H1 (cell line): Measurements from ENCODE around the gene GIMAP7. TPM values are rescaled to one million over a fixed set of nuclear protein-coding genes. Genes with fewer than 3 reads are reported as not detected.

Experiments
- CTCF ChIA-PET: fragments of 300-600 bp; sonication (Branson Sonifier 250); formaldehyde crosslinking; loops from one replicate; lab custom pipeline; 2021; ENCODE audit not compliant: partially characterized antibody; lab: Charles Lee
- POLR2A ChIA-PET: fragments of 300-600 bp; sonication (Branson Sonifier 250); formaldehyde crosslinking; loops from one replicate; lab custom pipeline; 2021; ENCODE audit warnings: inconsistent platforms; ENCODE audit not compliant: partially characterized antibody; lab: Charles Lee
- DNase-seq, 2 experiments: peaks; one replicate each; pipeline versions ENCODE4 v3.0.0 to v3.0.0-alpha.2; 2010 to 2022; ENCODE audit warnings: low spot score in 2 of 2, low read depth in 1 of 2, mixed read lengths in 1 of 2
- FAIRE-seq: peaks from 2 replicates; lab custom pipeline; 2011; peaks lifted over from hg19 to GRCh38; lab: Jason Lieb, UNC
- H2AFZ ChIP-seq: 2 replicates; pipeline ENCODE4 v1.8.1; 2012; ENCODE audit warnings: low read length, inconsistent platforms
- H2AK5ac ChIP-seq: 2 replicates; pipeline ENCODE4 v1.6.1; 2013; ENCODE audit warnings: low read depth, low read length
- H2BK120ac ChIP-seq: replicated peaks from 2 replicates; pipeline ENCODE3; 2013; ENCODE audit warnings: low read depth, low read length, inconsistent platforms
- H2BK12ac ChIP-seq: 2 replicates; pipeline ENCODE4 v1.6.1; 2013; ENCODE audit warnings: low read depth, low read length
- H2BK15ac ChIP-seq: 2 replicates; pipeline ENCODE4 v1.6.1; 2013; ENCODE audit warnings: low read length
- H2BK20ac ChIP-seq: 2 replicates; pipeline ENCODE4 v1.6.1; 2013; ENCODE audit warnings: low read length
- H2BK5ac ChIP-seq: 2 replicates; pipeline ENCODE4 v1.6.1; 2013; ENCODE audit warnings: low read depth, low read length
- H3K14ac ChIP-seq: 2 replicates; pipeline ENCODE4 v1.6.1; 2013; ENCODE audit warnings: inconsistent platforms; ENCODE audit not compliant: insufficient read length
- H3K18ac ChIP-seq: 2 replicates; pipeline ENCODE4 v1.6.1; 2013; ENCODE audit warnings: low read length; ENCODE audit errors: extremely low read depth
- H3K23ac ChIP-seq: 2 replicates; pipeline ENCODE4 v1.6.1; 2013; ENCODE audit warnings: inconsistent platforms; ENCODE audit not compliant: insufficient read length
- H3K23me2 ChIP-seq: 2 replicates; pipeline ENCODE4 v1.6.1; 2013; ENCODE audit warnings: low read depth, low read length
- H3K27ac ChIP-seq: 2 replicates; pipeline ENCODE4 v1.6.1; 2011; ENCODE audit warnings: low read depth, low read length, inconsistent platforms
- H3K27me3 ChIP-seq, 4 experiments: replicated peaks in 1 of 4; 1 replicate in 1 of 4; 2 replicates in 3 of 4; pipeline versions ENCODE4 v1.6.1 to v1.8.1; 2011 to 2013; ENCODE audit warnings: low read length in 3 of 4, mild to moderate bottlenecking in 3 of 4, inconsistent platforms in 2 of 4, mixed read lengths in 2 of 4, moderate library complexity in 1 of 4; ENCODE audit not compliant: control insufficient read depth in 3 of 4, insufficient read depth in 3 of 4; ENCODE audit errors: extremely low read depth in 1 of 4
- H3K36me3 ChIP-seq, 4 experiments: 2 replicates each; pipeline versions ENCODE4 v1.6.1 to v1.8.1; 2011 to 2013; ENCODE audit warnings: mild to moderate bottlenecking in 4 of 4, low read length in 3 of 4, moderate library complexity in 2 of 4, control low read depth in 1 of 4, inconsistent platforms in 1 of 4; ENCODE audit not compliant: insufficient read depth in 4 of 4, control insufficient read depth in 2 of 4
- H3K4ac ChIP-seq: replicated peaks from 2 replicates; pipeline ENCODE3; 2013; ENCODE audit warnings: low read length, low read depth, mixed read lengths, inconsistent platforms; ENCODE audit not compliant: insufficient read length
- H3K4me1 ChIP-seq, 4 experiments: replicated peaks in 1 of 4; 1 replicate in 1 of 4; 2 replicates in 3 of 4; pipeline versions ENCODE4 v1.6.1 to v1.8.1; 2011 to 2013; ENCODE audit warnings: low read length in 3 of 4, inconsistent platforms in 2 of 4, mixed read lengths in 1 of 4; ENCODE audit not compliant: insufficient read depth in 4 of 4, control insufficient read depth in 3 of 4
- H3K4me2 ChIP-seq, 2 experiments: 2 replicates each; pipeline versions ENCODE4 v1.6.1 to v1.8.1; 2011 to 2013; ENCODE audit warnings: low read depth in 2 of 2, low read length in 2 of 2, control low read depth in 1 of 2, inconsistent platforms in 1 of 2, mild to moderate bottlenecking in 1 of 2; ENCODE audit not compliant: insufficient read depth in 1 of 2
- H3K4me3 ChIP-seq, 4 experiments: fragments of 200-600, 300-600 bp in 1 of 4; sonication (generic), shearing (Covaris generic), sonication (Bioruptor Twin) in 1 of 4; 2 replicates each; pipeline versions ENCODE4 v1.5.1 to v1.8.1; 2011 to 2016; ENCODE audit warnings: low read length in 4 of 4, low read depth in 3 of 4, control low read depth in 2 of 4, inconsistent platforms in 2 of 4, mild to moderate bottlenecking in 2 of 4, mixed read lengths in 1 of 4, moderate library complexity in 1 of 4; ENCODE audit not compliant: insufficient read depth in 2 of 4; ENCODE audit errors: extremely low read depth in 1 of 4
- H3K56ac ChIP-seq: replicated peaks from 2 replicates; pipeline ENCODE3; 2013; ENCODE audit warnings: low read depth, mild to moderate bottlenecking, mixed read lengths, low read length, inconsistent platforms; ENCODE audit not compliant: insufficient read length
- H3K79me1 ChIP-seq: 2 replicates; pipeline ENCODE4 v1.6.1; 2013; ENCODE audit warnings: low read depth, low read length, control low read depth
- H3K79me2 ChIP-seq, 2 experiments: 2 replicates each; pipeline versions ENCODE4 v1.6.1 to v1.8.1; 2012 to 2013; ENCODE audit warnings: low read length in 2 of 2, mild to moderate bottlenecking in 2 of 2, inconsistent platforms in 1 of 2; ENCODE audit not compliant: insufficient read depth in 2 of 2, control insufficient read depth in 1 of 2
- H3K9ac ChIP-seq, 4 experiments: replicated peaks in 1 of 4; 1 replicate in 1 of 4; 2 replicates in 3 of 4; pipeline versions ENCODE4 v1.6.1 to v1.8.1; 2011 to 2013; ENCODE audit warnings: low read depth in 3 of 4, low read length in 3 of 4, control low read depth in 2 of 4, mild to moderate bottlenecking in 2 of 4, moderate library complexity in 2 of 4, inconsistent platforms in 1 of 4; ENCODE audit errors: extremely low read depth in 1 of 4
- H3K9me3 ChIP-seq, 2 experiments: 2 replicates each; pipeline versions ENCODE4 v1.6.1 to v1.8.1; 2012 to 2013; ENCODE audit warnings: mild to moderate bottlenecking in 2 of 2, moderate library complexity in 2 of 2, control low read depth in 1 of 2, inconsistent platforms in 1 of 2, low read depth in 1 of 2, low read length in 1 of 2, mixed read lengths in 1 of 2; ENCODE audit not compliant: insufficient read depth in 2 of 2
- H4K20me1 ChIP-seq, 2 experiments: replicated peaks in 1 of 2; 2 replicates each; pipeline versions ENCODE3 to v1.8.1; 2011 to 2013; ENCODE audit warnings: inconsistent platforms in 2 of 2, low read length in 2 of 2, mild to moderate bottlenecking in 1 of 2; ENCODE audit not compliant: insufficient read depth in 2 of 2, control insufficient read depth in 1 of 2
- H4K5ac ChIP-seq: 2 replicates; pipeline ENCODE4 v1.6.1; 2013; ENCODE audit warnings: low read length, low read depth, mixed read lengths, inconsistent platforms; ENCODE audit not compliant: insufficient read length
- H4K8ac ChIP-seq: 2 replicates; pipeline ENCODE4 v1.8.0; 2013; ENCODE audit warnings: mild to moderate bottlenecking, moderate library complexity, low read length, inconsistent platforms; ENCODE audit not compliant: insufficient read depth; ENCODE audit errors: extremely low read depth
- H4K91ac ChIP-seq: replicated peaks from 2 replicates; pipeline ENCODE3; 2013; ENCODE audit warnings: low read length, mixed read lengths, inconsistent platforms; ENCODE audit not compliant: insufficient read length
- CHD2 ChIP-seq: IDR thresholded peaks from 2 replicates; pipeline ENCODE4 v1.6.1; 2012; ENCODE audit warnings: low read length, improper control_type of control experiment
- JUN ChIP-seq: IDR thresholded peaks from 2 replicates; pipeline ENCODE4 v1.6.1; 2011; ENCODE audit warnings: low read depth, mild to moderate bottlenecking, improper control_type of control experiment, low read length
- KDM5A ChIP-seq: fragments of 200-600 bp; IDR thresholded peaks from 2 replicates; pipeline ENCODE4 v1.7.1; 2012; ENCODE audit warnings: mild to moderate bottlenecking, low read length, inconsistent platforms, mixed read lengths
- RXRA ChIP-seq: IDR thresholded peaks from 2 replicates; pipeline ENCODE4 v1.6.1; 2011; ENCODE audit warnings: low read depth, mild to moderate bottlenecking, low read length, moderate library complexity; ENCODE audit not compliant: insufficient read depth
- polyA plus RNA-seq, 7 experiments: library from polyadenylated mRNA; depleted of rRNA in 3 of 7; stranded (reverse) in 5 of 7; unstranded in 2 of 7; fragments of >200 nt in 5 of 7; fragments of 200-250 nt in 2 of 7; gene quantifications; 1 replicate in 5 of 7; 2 replicates in 1 of 7; 4 replicates in 1 of 7; pipeline versions ENCODE4 v1.2.1 to v1.2.3, GENCODE V29; 2011 to 2013; ENCODE audit warnings: missing spikeins in 2 of 7, mixed read lengths in 2 of 7
- total RNA-seq: library from RNA; stranded (reverse); fragmentation: NEBNext Ultra II Directional; extraction: Animal tissue kit (Norgen Biotek cat#: 25700); gene quantifications from 2 replicates; pipeline ENCODE4 v1.2.1, GENCODE V29; 2021
- TF ChIP-seq, protein P1 (sequence below): IDR thresholded peaks from 2 replicates; pipeline ENCODE4 v1.6.1; 2011; ENCODE audit warnings: low read depth, mild to moderate bottlenecking, low read length; ENCODE audit not compliant: insufficient read depth

The GIMAP7 gene
- total and polyA plus RNA-seq, 2 of the 8 experiments (the other 6 are each of a cell fraction or from before 2014, with no cell fraction given) = not detected

- Histone ChIP-seq H4K20me1 (no peaks in the 10 kb centered on the region), H4K5ac (no peak overlapping the region), H2BK12ac (no peak overlapping the region), H3K36me3 (no peaks in the 10 kb centered on the region), H2BK5ac (no peak overlapping the region), H3K4me2 (no peak overlapping the region), H2BK120ac (no peak overlapping the region), H2BK15ac (no peak overlapping the region), H2AK5ac (no peak overlapping the region), H3K27me3 (no peaks in the 10 kb centered on the region), H3K18ac (no peak overlapping the region), H4K91ac (no peak overlapping the region), H3K23ac (no peak overlapping the region), H2AFZ (no peak overlapping the region), H3K4me1 (no peaks in the 10 kb centered on the region), H3K56ac (no peak overlapping the region), H3K79me1 (no peaks in the 10 kb centered on the region), H3K4ac (no peak overlapping the region), H3K27ac (no peak overlapping the region), H3K9me3 (no peaks in the 10 kb centered on the region), H3K9ac (no peak overlapping the region), H3K4me3 (no peak overlapping the region), H2BK20ac (no peak overlapping the region), H3K14ac (no peak overlapping the region), H3K23me2 (no peaks in the 10 kb centered on the region), H4K8ac (no peak overlapping the region), H3K79me2 (no peaks in the 10 kb centered on the region)
- DNase-seq (no peak), FAIRE-seq (no peak)
- ChIA-PET CTCF (interaction anchor here (1.1 kb wide), 1 partner anchor 54 kb away, joined by 3 read pairs; no protein-coding TSS in a partner anchor), POLR2A (no interaction called here)
- TF ChIP-seq KDM5A = no peak
- TF ChIP-seq, protein P1, sequence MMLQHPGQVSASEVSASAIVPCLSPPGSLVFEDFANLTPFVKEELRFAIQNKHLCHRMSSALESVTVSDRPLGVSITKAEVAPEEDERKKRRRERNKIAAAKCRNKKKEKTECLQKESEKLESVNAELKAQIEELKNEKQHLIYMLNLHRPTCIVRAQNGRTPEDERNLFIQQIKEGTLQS = no peak
- TF ChIP-seq RXRA = no peak
- no peak for TF ChIP-seq CHD2
- no peak for TF ChIP-seq JUN
These were observed 12.2 kb upstream of the GIMAP7 start for GRCh38 chr7:150502519-150502918.
